HFF-Myc (cell line): Measurements from ENCODE around the gene MAGI1.

Experiments used
- DNase-seq: peaks from one replicate; pipeline ENCODE4 v3.0.0-alpha.2; 2011; ENCODE audit warnings: low read depth; ENCODE audit errors: extremely low read depth
- H3K4me3 ChIP-seq: replicated peaks from 2 replicates; pipeline ENCODE4 v1.5.1; 2011; ENCODE audit warnings: low read depth, mild to moderate bottlenecking, control low read depth, low read length
- TF ChIP-seq, protein P1 (sequence below): IDR thresholded peaks from 2 replicates; pipeline ENCODE4 v1.5.1; 2012; ENCODE audit warnings: mild to moderate bottlenecking, low read depth, low read length, control low read depth; ENCODE audit errors: missing control alignments

Gene MAGI1

DNA sequence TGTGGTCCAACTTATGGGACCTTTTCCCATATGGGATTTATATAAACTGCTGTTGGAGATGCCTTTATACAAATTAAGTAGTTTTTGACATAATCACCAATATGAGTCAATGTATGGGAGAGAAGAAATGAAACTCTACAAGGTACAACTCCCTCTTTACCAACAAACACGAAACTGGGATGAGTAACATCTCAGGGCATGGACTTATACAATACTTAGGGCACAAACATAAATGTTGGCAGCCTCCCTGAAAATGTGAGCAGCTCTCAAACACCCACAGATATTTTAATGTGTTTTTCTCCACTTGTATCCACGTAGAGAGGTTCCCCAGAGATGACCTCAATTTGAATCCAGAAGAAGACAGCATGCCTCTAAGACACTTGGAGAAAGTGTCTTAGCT is 161.6 kb downstream of the MAGI1 start:
- no peak overlapping the region for H3K4me3 ChIP-seq
- DNase-seq: no peak
- TF ChIP-seq, protein P1, sequence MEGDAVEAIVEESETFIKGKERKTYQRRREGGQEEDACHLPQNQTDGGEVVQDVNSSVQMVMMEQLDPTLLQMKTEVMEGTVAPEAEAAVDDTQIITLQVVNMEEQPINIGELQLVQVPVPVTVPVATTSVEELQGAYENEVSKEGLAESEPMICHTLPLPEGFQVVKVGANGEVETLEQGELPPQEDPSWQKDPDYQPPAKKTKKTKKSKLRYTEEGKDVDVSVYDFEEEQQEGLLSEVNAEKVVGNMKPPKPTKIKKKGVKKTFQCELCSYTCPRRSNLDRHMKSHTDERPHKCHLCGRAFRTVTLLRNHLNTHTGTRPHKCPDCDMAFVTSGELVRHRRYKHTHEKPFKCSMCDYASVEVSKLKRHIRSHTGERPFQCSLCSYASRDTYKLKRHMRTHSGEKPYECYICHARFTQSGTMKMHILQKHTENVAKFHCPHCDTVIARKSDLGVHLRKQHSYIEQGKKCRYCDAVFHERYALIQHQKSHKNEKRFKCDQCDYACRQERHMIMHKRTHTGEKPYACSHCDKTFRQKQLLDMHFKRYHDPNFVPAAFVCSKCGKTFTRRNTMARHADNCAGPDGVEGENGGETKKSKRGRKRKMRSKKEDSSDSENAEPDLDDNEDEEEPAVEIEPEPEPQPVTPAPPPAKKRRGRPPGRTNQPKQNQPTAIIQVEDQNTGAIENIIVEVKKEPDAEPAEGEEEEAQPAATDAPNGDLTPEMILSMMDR: no peak

DNA sequence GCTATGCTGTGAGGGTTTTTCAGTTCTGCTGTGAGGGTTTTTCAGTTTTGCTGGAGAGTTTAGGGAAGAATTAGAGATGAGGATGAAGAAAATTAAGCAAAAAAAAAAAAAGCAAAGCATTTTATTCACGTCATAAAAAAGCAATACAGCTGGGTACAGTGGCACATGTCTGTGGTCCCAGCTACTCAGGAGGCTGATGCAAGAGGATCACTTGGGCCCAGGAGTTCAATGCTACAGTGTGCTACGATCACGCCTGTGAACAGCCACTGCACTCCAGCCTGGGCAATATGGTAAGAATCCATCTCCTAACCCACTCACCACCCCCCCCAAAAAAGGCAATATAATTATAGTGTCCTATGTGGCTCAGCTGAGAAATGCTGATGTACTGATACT is 162.7 kb downstream of the MAGI1 start:
- DNase-seq: no peak
- TF ChIP-seq, protein P1: no peak
- no peak overlapping the region for H3K4me3 ChIP-seq

DNA sequence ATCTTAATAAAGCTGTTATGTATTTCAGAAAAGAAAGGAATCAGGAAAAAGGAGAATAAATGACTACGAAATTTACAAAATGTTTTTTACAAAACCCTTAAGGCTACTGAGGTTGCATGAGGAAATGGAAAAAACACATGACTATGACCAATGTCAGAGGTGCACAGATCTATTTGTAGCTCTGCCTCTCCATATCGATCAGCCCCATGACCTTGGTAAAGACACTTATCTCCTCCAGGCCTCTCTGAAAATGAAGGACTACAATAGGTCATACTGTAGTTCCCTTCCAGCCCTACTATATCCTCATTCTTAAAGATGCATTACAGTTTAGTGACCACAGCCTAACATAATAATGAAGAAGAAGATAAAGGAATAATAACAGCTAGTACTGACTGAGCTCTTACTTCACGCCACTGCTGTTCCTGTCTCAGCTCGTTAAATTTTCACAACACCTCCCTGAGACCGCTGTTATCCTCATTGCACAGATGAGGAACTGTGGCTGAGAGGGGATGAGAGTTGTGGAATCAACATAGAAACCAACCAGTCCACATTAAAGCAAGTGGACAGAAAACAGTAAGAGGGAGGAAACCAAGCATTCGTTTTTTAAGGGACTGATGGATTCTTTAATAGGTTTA is 163.2 kb downstream of the MAGI1 start:
- TF ChIP-seq, protein P1: no peak
- H3K4me3 ChIP-seq: no peak overlapping the region
- no peak for DNase-seq

DNA sequence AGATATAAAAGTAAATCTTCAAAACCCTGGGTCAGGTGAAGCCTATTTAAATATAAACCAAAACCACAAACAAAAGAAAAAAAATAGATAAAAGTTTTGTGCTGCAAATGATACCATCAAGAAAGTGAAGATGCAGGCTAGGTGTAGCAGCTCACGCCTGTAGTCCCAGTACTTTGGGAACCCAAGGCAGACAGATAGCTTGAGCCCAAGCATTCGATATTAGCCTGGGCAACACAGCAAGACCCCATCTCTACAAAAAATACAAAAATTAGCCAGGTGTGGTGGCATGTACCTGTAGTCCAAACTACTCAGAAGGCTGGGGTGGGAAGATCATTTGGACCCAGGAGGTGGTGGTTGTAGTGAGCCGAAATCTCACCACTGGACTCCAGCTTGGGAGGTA is 164.8 kb downstream of the MAGI1 start:
- DNase-seq: no peak
- H3K4me3 ChIP-seq: no peak overlapping the region
- TF ChIP-seq, protein P1: no peak

DNA sequence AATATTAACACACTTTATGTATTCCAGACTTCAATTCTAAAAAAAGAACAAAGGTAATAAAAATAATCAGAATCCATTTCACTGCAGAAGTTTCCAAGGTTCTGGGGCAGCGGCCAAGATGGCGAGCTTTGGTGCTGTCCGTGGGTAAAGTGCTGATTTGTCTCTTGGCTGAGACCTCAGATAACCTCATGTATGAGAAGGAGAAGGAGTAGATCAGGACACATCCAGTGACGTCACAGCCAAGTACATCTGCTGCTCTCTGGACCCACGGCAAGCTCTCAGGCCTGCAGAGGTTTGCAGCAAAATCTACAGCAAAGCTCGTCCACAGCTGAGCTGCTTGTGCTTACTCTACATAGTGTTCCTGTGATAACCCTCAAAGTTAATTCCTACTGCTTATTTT is 165.7 kb downstream of the MAGI1 start:
- no peak overlapping the region for H3K4me3 ChIP-seq
- TF ChIP-seq, protein P1: no peak
- DNase-seq: no peak

DNA sequence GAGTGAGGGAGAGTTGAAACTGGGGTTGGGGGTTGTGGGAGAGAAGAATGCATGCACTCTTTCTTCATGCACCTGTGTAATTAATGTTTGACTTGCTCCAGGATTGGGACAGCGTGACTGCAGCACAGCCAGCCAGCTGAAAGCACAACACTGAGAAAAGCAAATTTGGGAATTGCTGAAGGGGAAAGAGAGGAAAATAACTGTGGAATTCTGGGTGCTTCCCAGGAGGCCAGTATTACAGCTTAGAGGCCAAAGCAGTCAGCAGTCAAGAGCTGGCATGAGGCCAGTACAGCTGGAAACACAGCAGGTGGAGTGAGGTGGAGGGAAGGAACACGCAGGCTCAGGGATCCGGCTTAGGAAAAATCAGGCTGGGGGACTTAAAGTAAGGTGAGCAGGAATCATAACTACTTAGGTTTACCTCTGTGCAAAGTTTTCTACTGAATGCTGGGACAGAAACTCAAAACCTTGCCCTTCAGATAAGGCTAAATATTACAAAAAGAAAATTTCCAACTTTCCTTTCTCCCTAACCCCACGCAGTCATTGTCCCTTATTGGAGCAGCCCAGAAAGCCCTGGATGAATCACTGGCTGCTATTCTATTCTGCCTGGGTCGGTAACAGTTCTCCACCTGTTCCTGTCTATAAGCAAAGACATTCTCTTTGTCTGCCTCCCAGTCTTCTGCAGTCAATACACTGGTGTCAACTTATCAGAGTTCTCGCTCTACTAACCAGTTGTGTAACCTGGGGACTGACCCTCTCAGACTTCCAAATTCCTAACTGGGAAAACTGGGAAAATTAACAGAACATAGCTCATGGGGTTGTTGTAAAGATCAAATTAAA is 167.2 kb downstream of the MAGI1 start:
- DNase-seq: no peak
- TF ChIP-seq, protein P1: no peak
- no peak overlapping the region for H3K4me3 ChIP-seq
